Fibroblast of lung (primary cell): Measurements from ENCODE around the gene C1QL2. TPM values are rescaled to one million over a fixed set of nuclear protein-coding genes. Genes with fewer than 3 reads are reported as not detected.

Experiments used
- DNase-seq, 2 donors: peaks; one replicate each; pipeline versions ENCODE4 v3.0.0 to v3.0.0-alpha.2; 2010; ENCODE audit warnings: low read depth in 2 of 2
- H2AFZ ChIP-seq: 2 replicates; pipeline ENCODE4 v1.5.1; 2012; ENCODE audit warnings: low read length, control low read depth, inconsistent platforms
- H3K27ac ChIP-seq: 2 replicates; pipeline ENCODE4 v1.5.1; 2011; ENCODE audit warnings: low read length, control low read depth; ENCODE audit not compliant: insufficient read depth
- H3K27me3 ChIP-seq: 2 replicates; pipeline ENCODE4 v1.5.1; 2011; ENCODE audit warnings: mild to moderate bottlenecking, low read length; ENCODE audit not compliant: control insufficient read depth, insufficient read depth
- H3K36me3 ChIP-seq: 2 replicates; pipeline ENCODE4 v1.5.1; 2011; ENCODE audit warnings: low read length; ENCODE audit not compliant: control insufficient read depth, insufficient read depth
- H3K4me1 ChIP-seq: 2 replicates; pipeline ENCODE4 v1.5.1; 2011; ENCODE audit warnings: low read length; ENCODE audit not compliant: control insufficient read depth, insufficient read depth; ENCODE audit errors: extremely low read depth
- H3K4me2 ChIP-seq: 2 replicates; pipeline ENCODE4 v1.5.1; 2011; ENCODE audit warnings: low read length, control low read depth; ENCODE audit not compliant: insufficient read depth; ENCODE audit errors: extremely low read depth
- H3K4me3 ChIP-seq, 4 experiments: fragments of 200-600 bp in 1 of 4; sonication (generic) in 1 of 4; replicated peaks in 1 of 4; 2 replicates each; pipeline ENCODE4 v1.5.1; 2011 to 2016; ENCODE audit warnings: low read length in 4 of 4, low read depth in 3 of 4, mild to moderate bottlenecking in 3 of 4, control low read depth in 2 of 4, inconsistent platforms in 1 of 4, mixed read lengths in 1 of 4; ENCODE audit not compliant: insufficient read depth in 1 of 4; ENCODE audit errors: control extremely low read depth in 1 of 4
- H3K79me2 ChIP-seq: 2 replicates; pipeline ENCODE4 v1.5.1; 2012; ENCODE audit warnings: mild to moderate bottlenecking, low read length, inconsistent platforms; ENCODE audit not compliant: control insufficient read depth, insufficient read depth
- H3K9ac ChIP-seq: 2 replicates; pipeline ENCODE4 v1.5.1; 2011; ENCODE audit warnings: mild to moderate bottlenecking, low read length, control low read depth; ENCODE audit not compliant: insufficient read depth
- H3K9me3 ChIP-seq: 2 replicates; pipeline ENCODE4 v1.5.1; 2012; ENCODE audit warnings: low read depth, low read length; ENCODE audit not compliant: control insufficient read depth, insufficient read depth
- H4K20me1 ChIP-seq: 2 replicates; pipeline ENCODE4 v1.5.1; 2011; ENCODE audit warnings: low read length; ENCODE audit not compliant: control insufficient read depth, insufficient read depth; ENCODE audit errors: extremely low read depth
- EZH2 ChIP-seq: IDR thresholded peaks from 2 replicates; pipeline ENCODE4 v1.5.1; 2012; ENCODE audit warnings: low read length, control low read depth, mild to moderate bottlenecking; ENCODE audit errors: missing control alignments
- polyA plus RNA-seq, 2 donors: library from polyadenylated mRNA; depleted of rRNA in 1 of 2; stranded (reverse) in 1 of 2; unstranded in 1 of 2; fragments of >200 nt; gene quantifications; 2 replicates each; pipeline ENCODE4 v1.2.1, GENCODE V29; 2011 to 2012; ENCODE audit warnings: missing spikeins in 1 of 2
- total RNA-seq: library from RNA; depleted of rRNA; stranded (reverse); fragments of >200 nt; gene quantifications from 2 replicates; pipeline ENCODE4 v1.2.1, GENCODE V29; 2014
- TF ChIP-seq, protein P1 (sequence below), 2 donors: IDR thresholded peaks in 1 of 2; conservative IDR thresholded peaks in 1 of 2; 1 replicate in 1 of 2; 2 replicates in 1 of 2; pipeline ENCODE4 v1.5.1; 2011 to 2012; ENCODE audit warnings: low read length in 2 of 2, control low read depth in 1 of 2, inconsistent platforms in 1 of 2, low read depth in 1 of 2, mild to moderate bottlenecking in 1 of 2

C1QL2 gene
- total and polyA plus RNA-seq, 2 donors (not counting 1 experiment from before 2014, with no cell fraction given): not detected

GRCh38 chr2:119173556-119174060 lies 15.1 kb upstream of the C1QL2 start:
- H3K79me2 ChIP-seq: no peaks in the 10 kb centered on the region
- H3K36me3 ChIP-seq: no peaks in the 10 kb centered on the region
- H3K27ac ChIP-seq: no peak overlapping the region
- no peak overlapping the region for H3K4me3 ChIP-seq
- no peaks in the 10 kb centered on the region for H4K20me1 ChIP-seq
- H3K9ac ChIP-seq: no peak overlapping the region
- H3K9me3 ChIP-seq: no peaks in the 10 kb centered on the region
- no peak overlapping the region for H2AFZ ChIP-seq
- H3K4me2 ChIP-seq: no peak overlapping the region
- no peak for DNase-seq
- TF ChIP-seq EZH2: no peak
- TF ChIP-seq, protein P1, sequence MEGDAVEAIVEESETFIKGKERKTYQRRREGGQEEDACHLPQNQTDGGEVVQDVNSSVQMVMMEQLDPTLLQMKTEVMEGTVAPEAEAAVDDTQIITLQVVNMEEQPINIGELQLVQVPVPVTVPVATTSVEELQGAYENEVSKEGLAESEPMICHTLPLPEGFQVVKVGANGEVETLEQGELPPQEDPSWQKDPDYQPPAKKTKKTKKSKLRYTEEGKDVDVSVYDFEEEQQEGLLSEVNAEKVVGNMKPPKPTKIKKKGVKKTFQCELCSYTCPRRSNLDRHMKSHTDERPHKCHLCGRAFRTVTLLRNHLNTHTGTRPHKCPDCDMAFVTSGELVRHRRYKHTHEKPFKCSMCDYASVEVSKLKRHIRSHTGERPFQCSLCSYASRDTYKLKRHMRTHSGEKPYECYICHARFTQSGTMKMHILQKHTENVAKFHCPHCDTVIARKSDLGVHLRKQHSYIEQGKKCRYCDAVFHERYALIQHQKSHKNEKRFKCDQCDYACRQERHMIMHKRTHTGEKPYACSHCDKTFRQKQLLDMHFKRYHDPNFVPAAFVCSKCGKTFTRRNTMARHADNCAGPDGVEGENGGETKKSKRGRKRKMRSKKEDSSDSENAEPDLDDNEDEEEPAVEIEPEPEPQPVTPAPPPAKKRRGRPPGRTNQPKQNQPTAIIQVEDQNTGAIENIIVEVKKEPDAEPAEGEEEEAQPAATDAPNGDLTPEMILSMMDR (conservative IDR thresholded peaks at IDR 0.05 in 1 of 2, IDR thresholded peaks at IDR 0.05 in 1 of 2; ENCODE audit: low read depth in 1 of 2, low read length in 2 of 2): no peak
- no peaks in the 10 kb centered on the region for H3K27me3 ChIP-seq
- no peaks in the 10 kb centered on the region for H3K4me1 ChIP-seq

DNA sequence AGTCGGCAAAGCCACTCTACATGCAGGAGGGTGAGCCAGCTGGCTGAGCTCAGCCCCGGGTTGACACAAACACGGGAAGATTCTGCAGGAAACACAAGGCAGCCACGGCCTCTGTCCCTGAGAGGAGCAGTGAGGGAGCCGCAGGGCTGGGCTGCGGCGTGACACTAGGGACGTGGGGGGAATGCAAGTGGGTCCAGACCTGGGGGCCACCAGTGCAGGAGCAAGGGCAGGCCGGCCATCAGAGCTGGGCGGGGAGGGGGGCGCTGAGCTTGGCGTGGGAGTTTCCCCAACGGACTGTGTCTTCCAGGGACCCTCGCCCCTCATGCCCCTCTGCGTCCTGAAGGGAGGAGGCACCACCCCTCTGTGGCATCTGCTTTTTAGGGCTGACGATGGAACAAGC lies 12.0 kb upstream of the C1QL2 start:
- Histone ChIP-seq H3K4me2 (no peak overlapping the region), H3K4me1 (no peaks in the 10 kb centered on the region), H3K9ac (no peak overlapping the region), H3K4me3 (no peak overlapping the region), H3K9me3 (no peaks in the 10 kb centered on the region), H4K20me1 (no peaks in the 10 kb centered on the region), H3K27ac (no peak overlapping the region), H3K36me3 (no peaks in the 10 kb centered on the region), H2AFZ (no peak overlapping the region), H3K27me3 (no peaks in the 10 kb centered on the region), H3K79me2 (no peaks in the 10 kb centered on the region)
- no peak for TF ChIP-seq EZH2
- TF ChIP-seq, protein P1 (conservative IDR thresholded peaks at IDR 0.05 in 1 of 2, IDR thresholded peaks at IDR 0.05 in 1 of 2; ENCODE audit: low read depth in 1 of 2, low read length in 2 of 2): no peak
- DNase-seq: no peak

DNA sequence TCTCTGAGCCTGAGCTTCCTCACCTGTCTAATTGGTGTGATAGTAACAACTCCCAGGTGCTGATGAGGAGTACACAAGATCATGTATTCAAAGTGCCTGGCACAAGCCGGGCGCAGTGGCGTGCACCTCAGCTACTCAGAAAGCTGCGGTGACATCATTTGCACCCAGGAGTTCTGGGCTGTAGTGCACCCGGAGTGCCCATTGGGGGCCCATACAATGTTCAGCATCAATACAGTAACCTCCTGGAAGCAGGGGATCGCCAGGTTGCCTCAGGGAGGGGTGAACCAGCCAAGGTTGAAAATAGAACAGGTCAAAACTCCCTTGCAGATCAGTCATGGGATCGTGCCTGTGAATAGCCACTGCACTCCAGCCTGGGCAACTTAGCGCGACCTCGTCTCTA lies 11.2 kb upstream of the C1QL2 start:
- Histone ChIP-seq H3K27me3 (no peaks in the 10 kb centered on the region), H3K9ac (no peak overlapping the region), H3K9me3 (no peaks in the 10 kb centered on the region), H4K20me1 (no peaks in the 10 kb centered on the region), H3K79me2 (no peaks in the 10 kb centered on the region), H2AFZ (no peak overlapping the region), H3K36me3 (no peaks in the 10 kb centered on the region), H3K4me1 (no peaks in the 10 kb centered on the region), H3K4me2 (no peak overlapping the region), H3K27ac (no peak overlapping the region), H3K4me3 (no peak overlapping the region)
- TF ChIP-seq EZH2: no peak
- TF ChIP-seq, protein P1 (conservative IDR thresholded peaks at IDR 0.05 in 1 of 2, IDR thresholded peaks at IDR 0.05 in 1 of 2; ENCODE audit: low read depth in 1 of 2, low read length in 2 of 2): no peak
- DNase-seq: no peak
